Suprapubic skin (tissue), 4 donors: ENCODE results near the gene CLEC16A.

Source experiments
- EP300 ChIP-seq: sonication (generic); formaldehyde crosslinking; IDR thresholded peaks from one replicate; pipeline ENCODE4 v1.6.1; 2017; ENCODE audit warnings: antibody characterized with exemption
- POLR2A ChIP-seq, 2 donors: fragments of 450-650 bp; IDR thresholded peaks; one replicate each; pipeline ENCODE4 v1.6.1; 2017; ENCODE audit warnings: antibody characterized with exemption in 2 of 2, mild to moderate bottlenecking in 2 of 2, moderate library complexity in 2 of 2
- POLR2AphosphoS5 ChIP-seq, 3 donors: sonication (generic); formaldehyde crosslinking; IDR thresholded peaks; one replicate each; pipeline ENCODE4 v1.6.1; 2017; ENCODE audit warnings: antibody characterized with exemption in 3 of 3
- TF ChIP-seq, protein P1 (sequence below), 2 donors: fragments of 200-600 bp in 1 of 2; fragments of 450-650 bp in 1 of 2; sonication (generic) in 1 of 2; IDR thresholded peaks; one replicate each; pipeline ENCODE4 v1.5.1; 2016 to 2019; ENCODE audit warnings: antibody characterized with exemption in 2 of 2, mild to moderate bottlenecking in 1 of 2, moderate library complexity in 1 of 2

- TF ChIP-seq POLR2AphosphoS5 (IDR thresholded peaks at IDR 0.05): no peak
- TF ChIP-seq POLR2A (IDR thresholded peaks at IDR 0.05): no peak
- TF ChIP-seq, protein P1, sequence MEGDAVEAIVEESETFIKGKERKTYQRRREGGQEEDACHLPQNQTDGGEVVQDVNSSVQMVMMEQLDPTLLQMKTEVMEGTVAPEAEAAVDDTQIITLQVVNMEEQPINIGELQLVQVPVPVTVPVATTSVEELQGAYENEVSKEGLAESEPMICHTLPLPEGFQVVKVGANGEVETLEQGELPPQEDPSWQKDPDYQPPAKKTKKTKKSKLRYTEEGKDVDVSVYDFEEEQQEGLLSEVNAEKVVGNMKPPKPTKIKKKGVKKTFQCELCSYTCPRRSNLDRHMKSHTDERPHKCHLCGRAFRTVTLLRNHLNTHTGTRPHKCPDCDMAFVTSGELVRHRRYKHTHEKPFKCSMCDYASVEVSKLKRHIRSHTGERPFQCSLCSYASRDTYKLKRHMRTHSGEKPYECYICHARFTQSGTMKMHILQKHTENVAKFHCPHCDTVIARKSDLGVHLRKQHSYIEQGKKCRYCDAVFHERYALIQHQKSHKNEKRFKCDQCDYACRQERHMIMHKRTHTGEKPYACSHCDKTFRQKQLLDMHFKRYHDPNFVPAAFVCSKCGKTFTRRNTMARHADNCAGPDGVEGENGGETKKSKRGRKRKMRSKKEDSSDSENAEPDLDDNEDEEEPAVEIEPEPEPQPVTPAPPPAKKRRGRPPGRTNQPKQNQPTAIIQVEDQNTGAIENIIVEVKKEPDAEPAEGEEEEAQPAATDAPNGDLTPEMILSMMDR (IDR thresholded peaks at IDR 0.05): no peak
- no peak for TF ChIP-seq EP300
Measured at GRCh38 chr16:11225677-11226549, 281.5 kb downstream of the CLEC16A start.
